ENCODE results near the gene LTB4R2.

DNA sequence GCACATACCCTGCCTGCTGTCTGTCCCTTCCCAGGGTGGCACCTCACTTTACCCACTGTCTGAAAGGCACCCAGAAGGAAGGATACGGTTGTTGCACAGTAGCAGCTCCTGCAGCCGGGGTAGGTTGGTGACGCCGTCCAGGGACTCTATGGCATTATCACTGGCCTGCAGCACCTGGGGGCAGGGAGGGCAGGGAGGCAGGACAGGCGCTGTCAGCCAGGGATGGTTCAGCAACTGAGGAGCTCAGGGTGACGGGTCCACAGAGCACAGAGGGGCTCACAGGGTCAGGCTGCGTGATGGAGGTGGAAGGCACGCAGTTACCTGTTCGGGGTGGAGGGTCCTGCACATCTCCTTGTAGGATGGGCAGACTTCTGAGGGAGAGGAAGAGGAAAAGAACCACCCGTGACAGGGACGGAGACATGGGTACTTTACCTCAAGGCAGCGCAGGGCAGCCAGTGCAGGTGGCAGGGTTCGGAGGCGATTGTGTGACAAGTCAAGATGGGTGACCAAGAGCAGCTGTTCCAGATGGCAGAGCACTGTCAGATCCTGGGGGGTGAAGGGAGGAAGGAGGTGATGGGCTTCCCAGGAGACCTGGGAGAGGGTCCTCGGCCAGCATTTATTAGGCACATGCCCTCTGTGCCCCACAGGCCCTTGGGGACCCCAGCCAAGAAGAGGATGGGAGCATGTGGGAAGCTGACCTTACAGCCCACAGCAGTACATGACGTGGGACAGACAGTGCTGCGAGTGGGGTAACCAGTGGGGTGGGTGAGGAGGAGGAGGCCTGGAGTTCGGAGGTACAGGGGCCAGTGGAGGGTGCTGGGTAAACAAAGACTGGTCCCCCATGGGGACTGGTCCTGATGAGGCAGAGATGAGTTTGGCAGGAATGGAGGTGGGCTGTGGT lies 43.3 kb upstream of the LTB4R2 start:
- TF ChIP-seq, protein P1, sequence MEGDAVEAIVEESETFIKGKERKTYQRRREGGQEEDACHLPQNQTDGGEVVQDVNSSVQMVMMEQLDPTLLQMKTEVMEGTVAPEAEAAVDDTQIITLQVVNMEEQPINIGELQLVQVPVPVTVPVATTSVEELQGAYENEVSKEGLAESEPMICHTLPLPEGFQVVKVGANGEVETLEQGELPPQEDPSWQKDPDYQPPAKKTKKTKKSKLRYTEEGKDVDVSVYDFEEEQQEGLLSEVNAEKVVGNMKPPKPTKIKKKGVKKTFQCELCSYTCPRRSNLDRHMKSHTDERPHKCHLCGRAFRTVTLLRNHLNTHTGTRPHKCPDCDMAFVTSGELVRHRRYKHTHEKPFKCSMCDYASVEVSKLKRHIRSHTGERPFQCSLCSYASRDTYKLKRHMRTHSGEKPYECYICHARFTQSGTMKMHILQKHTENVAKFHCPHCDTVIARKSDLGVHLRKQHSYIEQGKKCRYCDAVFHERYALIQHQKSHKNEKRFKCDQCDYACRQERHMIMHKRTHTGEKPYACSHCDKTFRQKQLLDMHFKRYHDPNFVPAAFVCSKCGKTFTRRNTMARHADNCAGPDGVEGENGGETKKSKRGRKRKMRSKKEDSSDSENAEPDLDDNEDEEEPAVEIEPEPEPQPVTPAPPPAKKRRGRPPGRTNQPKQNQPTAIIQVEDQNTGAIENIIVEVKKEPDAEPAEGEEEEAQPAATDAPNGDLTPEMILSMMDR (IDR thresholded peaks at IDR 0.05), result no peak
- TF ChIP-seq POLR2A (IDR thresholded peaks at IDR 0.05), result no peak

All from suprapubic skin (tissue), 3 donors.